ENCODE data around the gene EFCAB12.

DNA sequence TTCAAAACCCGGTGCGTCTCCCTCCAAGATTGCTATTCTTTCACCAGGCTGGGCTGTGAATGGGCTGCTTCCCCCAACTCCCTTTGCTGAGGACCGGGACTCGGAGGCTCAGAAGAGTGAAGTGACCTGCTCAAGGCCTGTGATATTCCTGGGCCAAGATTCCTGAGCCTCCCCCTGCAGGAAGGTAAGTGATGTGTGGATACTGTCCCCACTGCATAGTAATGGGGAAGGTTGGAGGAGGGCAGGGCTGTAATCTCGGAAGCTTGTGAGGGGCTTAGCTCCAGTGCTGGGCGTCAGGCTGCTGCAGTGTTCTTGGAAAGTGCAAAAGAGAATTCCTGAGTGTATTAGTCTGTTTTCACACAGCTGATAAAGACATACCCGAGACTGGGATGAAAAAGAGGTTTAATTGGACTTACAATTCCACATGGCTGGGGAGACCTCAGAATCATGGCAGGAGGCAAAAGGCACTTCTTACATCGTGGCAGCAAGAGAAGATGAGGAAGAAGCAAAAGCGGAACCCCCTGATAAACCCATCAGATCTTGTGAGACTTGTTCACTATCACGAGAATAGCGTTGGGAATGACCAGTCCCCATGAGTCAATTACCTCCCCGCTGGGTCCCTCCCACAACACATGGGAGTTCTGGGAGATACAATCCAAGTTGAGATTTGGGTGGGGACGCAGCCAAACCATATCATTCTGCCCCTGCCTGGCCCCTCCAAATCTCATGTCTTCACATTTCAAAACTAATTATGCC is 67.6 kb downstream of the EFCAB12 start:
- TF ChIP-seq, protein P1, sequence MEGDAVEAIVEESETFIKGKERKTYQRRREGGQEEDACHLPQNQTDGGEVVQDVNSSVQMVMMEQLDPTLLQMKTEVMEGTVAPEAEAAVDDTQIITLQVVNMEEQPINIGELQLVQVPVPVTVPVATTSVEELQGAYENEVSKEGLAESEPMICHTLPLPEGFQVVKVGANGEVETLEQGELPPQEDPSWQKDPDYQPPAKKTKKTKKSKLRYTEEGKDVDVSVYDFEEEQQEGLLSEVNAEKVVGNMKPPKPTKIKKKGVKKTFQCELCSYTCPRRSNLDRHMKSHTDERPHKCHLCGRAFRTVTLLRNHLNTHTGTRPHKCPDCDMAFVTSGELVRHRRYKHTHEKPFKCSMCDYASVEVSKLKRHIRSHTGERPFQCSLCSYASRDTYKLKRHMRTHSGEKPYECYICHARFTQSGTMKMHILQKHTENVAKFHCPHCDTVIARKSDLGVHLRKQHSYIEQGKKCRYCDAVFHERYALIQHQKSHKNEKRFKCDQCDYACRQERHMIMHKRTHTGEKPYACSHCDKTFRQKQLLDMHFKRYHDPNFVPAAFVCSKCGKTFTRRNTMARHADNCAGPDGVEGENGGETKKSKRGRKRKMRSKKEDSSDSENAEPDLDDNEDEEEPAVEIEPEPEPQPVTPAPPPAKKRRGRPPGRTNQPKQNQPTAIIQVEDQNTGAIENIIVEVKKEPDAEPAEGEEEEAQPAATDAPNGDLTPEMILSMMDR (IDR thresholded peaks at IDR 0.05): no peak
- TF ChIP-seq JUN (IDR thresholded peaks at IDR 0.05) (no peak), REST (IDR thresholded peaks at IDR 0.05) (no peak), MAX (IDR thresholded peaks at IDR 0.05) (no peak), POLR2A (IDR thresholded peaks at IDR 0.05; ENCODE audit: low read length) (no peak), RCOR1 (IDR thresholded peaks at IDR 0.05; ENCODE audit: low read depth, low read length) (no peak), RAD21 (conservative IDR thresholded peaks at IDR 0.05 in 1 of 2, IDR thresholded peaks at IDR 0.05 in 1 of 2) (no peak)

All from A549 (cell line).